ENCODE data around the gene EIF4G3. TPM values are rescaled to one million over a fixed set of nuclear protein-coding genes. Genes with fewer than 3 reads are reported as not detected.

The EIF4G3 gene
- total and polyA plus RNA-seq, 9 of the 15 experiments (the other 6 are each of a cell fraction or from before 2014, with no cell fraction given): 6.7 to 40.5 (median 32.1) TPM

- Histone ChIP-seq H3K9me3 (replicated peaks; ENCODE audit: control insufficient read depth, insufficient read depth, low read depth, low read length) (no peaks in the 10 kb centered on the region), H3K27ac (ENCODE audit: extremely low read depth, low read depth, low read length) (no peak overlapping the region), H3K4me3 (no peak overlapping the region), H3K4me1 (replicated peaks in 1 of 2; ENCODE audit: control insufficient read depth in 2 of 2, insufficient read depth in 2 of 2, low read length in 2 of 2) (peaks cover 9 to 16% of the 10 kb centered on the region in 2 experiments), H4K20me1 (replicated peaks; ENCODE audit: control insufficient read depth, insufficient read depth, low read length) (no peaks in the 10 kb centered on the region), H3K79me2 (ENCODE audit: control insufficient read depth, insufficient read depth, low read length) (peaks cover 8% of the 10 kb centered on the region; the same call in 2 of the 3 replicates), H3K36me3 (ENCODE audit: control insufficient read depth, insufficient read depth, low read length) (no peaks in the 10 kb centered on the region), H3K9ac (ENCODE audit: insufficient read depth in 1 of 2, low read depth in 2 of 2, low read length in 2 of 2) (peak overlapping the region in 1 of 2 experiments; percentile 6; a peak in 1 of 4 replicates), H2AFZ (ENCODE audit: low read depth, low read length) (no peak overlapping the region), H3K9me1 (ENCODE audit: control insufficient read depth, insufficient read depth, low read length) (no peaks in the 10 kb centered on the region), H3K4me2 (ENCODE audit: insufficient read depth, low read length) (no peak overlapping the region), H3K27me3 (ENCODE audit: control insufficient read depth in 2 of 2, insufficient read depth in 2 of 2, low read length in 2 of 2) (no peaks in the 10 kb centered on the region)
- TF ChIP-seq ZNF280A (IDR thresholded peaks at IDR 0.05; ENCODE audit: low read depth, partially characterized antibody) (no peak), JUN (IDR thresholded peaks at IDR 0.05; ENCODE audit: borderline replicate concordance, low read depth, low read length) (no peak), JUN (CRISPR knock-in tag; IDR thresholded peaks at IDR 0.05; ENCODE audit: borderline replicate concordance) (no peak), ZNF778 (CRISPR knock-in tag; IDR thresholded peaks at IDR 0.05) (no peak)
- intact Hi-C loops (cut with micrococcal nuclease): no loop called here
- DNase-seq (ENCODE audit: extremely low read depth in 1 of 4, low spot score in 3 of 4) (no peak), FAIRE-seq (no peak), ATAC-seq (no peak)
- POLR2A ChIA-PET: interaction anchor here (0.6 to 1.4 kb wide), 2 partner anchors 10 to 1313 kb away, joined by 3 to 4 read pairs; no protein-coding TSS in a partner anchor
- no TSS peak for BruUV-seq (replicated peaks)
- in situ Hi-C loops (cut with MboI): no loop called here
- 59% methylated on average over 2 of the region's 2 CpGs for WGBS (ENCODE audit: insufficient coverage, low coverage, missing lambda C conversion rate)
- CTCF ChIA-PET (ENCODE audit: low intra/inter-chr PET ratio): no interaction called here
Observed at GRCh38 chr1:20792196-20792595, 384.5 kb downstream of the EIF4G3 start.

Data from K562 (cell line).